ENCODE results near the gene TAF1B.

TAF1B gene

DNA sequence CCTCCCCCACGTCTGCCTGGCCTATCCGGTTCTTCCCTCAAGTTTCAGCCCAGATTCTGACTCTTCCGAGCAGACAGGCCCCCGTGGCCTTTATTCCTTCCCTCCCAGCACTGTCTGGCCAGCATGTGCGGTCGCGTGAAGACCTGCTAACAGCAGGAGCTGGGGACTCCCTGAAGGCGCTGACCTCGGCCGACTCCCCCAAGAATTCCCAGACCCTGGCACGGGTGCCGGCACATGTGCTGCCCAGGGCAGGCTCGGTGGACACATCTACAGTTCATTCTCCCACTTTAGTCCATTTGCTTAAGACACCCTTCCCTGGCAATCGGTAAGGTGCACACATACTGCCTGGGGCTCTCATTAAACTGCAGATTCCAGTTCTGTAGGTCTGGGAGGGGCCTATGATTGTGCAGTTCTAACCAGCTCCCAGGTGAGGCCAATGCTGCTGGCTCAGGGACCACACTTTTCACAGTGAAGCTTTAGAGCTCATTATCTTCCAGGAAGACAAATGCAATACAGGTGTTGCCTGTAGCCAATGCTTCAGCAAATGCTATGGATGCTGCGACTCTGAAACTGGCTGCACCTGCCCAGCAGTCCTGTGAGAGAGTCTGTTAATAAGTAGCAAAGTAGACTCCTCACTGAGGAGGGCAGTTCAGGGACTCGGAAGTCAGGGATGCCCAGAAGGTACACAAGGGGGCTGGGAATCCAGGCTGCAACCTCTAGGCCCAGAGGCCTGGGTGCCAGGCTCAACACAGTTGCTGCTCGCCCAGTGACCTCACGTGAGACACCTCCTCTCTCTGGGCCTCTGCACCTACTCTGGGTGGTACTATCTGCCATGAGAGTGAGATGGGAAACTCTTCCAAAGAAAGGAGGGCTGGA, 45.4 kb upstream of the TAF1B start:
- no peak overlapping the region for H3K4me3 ChIP-seq (replicated peaks; ENCODE audit: low read depth, low read length)
- TF ChIP-seq, protein P1, sequence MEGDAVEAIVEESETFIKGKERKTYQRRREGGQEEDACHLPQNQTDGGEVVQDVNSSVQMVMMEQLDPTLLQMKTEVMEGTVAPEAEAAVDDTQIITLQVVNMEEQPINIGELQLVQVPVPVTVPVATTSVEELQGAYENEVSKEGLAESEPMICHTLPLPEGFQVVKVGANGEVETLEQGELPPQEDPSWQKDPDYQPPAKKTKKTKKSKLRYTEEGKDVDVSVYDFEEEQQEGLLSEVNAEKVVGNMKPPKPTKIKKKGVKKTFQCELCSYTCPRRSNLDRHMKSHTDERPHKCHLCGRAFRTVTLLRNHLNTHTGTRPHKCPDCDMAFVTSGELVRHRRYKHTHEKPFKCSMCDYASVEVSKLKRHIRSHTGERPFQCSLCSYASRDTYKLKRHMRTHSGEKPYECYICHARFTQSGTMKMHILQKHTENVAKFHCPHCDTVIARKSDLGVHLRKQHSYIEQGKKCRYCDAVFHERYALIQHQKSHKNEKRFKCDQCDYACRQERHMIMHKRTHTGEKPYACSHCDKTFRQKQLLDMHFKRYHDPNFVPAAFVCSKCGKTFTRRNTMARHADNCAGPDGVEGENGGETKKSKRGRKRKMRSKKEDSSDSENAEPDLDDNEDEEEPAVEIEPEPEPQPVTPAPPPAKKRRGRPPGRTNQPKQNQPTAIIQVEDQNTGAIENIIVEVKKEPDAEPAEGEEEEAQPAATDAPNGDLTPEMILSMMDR (IDR thresholded peaks at IDR 0.05; ENCODE audit: low read length, missing control alignments) = no peak
- DNase-seq (ENCODE audit: low read depth) = no peak

DNA sequence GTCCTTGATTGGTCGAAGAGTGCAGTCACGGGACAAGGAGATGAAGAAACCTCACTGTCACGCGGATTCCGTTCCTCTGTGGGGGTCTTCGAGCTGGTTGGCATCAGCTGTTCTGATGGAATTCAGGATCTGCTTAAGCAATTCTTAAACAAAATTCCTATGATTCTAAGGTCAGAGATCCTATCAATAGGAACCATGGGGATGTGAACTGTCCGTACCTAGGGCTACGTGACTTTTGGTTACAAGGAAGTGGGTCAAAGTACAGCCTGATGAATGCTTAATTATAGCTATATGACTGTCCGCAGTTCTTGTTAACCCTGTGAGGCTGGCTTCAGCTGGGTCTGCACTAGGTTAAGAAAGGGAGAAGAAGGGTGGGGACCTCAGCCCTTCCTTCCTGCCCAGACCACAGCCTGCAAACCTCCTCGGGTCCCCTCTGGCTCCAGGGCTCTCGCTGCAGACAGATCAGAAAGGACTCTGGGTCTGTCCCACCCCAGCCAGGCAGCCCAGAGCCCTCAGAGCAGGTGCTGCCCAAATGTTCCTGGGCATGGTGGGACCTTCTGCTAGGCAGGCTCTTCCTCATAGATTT, 44.2 kb upstream of the TAF1B start:
- no peak overlapping the region for H3K4me3 ChIP-seq (replicated peaks; ENCODE audit: low read depth, low read length)
- TF ChIP-seq, protein P1 (IDR thresholded peaks at IDR 0.05; ENCODE audit: low read length, missing control alignments) = no peak
- no peak for DNase-seq (ENCODE audit: low read depth)

DNA sequence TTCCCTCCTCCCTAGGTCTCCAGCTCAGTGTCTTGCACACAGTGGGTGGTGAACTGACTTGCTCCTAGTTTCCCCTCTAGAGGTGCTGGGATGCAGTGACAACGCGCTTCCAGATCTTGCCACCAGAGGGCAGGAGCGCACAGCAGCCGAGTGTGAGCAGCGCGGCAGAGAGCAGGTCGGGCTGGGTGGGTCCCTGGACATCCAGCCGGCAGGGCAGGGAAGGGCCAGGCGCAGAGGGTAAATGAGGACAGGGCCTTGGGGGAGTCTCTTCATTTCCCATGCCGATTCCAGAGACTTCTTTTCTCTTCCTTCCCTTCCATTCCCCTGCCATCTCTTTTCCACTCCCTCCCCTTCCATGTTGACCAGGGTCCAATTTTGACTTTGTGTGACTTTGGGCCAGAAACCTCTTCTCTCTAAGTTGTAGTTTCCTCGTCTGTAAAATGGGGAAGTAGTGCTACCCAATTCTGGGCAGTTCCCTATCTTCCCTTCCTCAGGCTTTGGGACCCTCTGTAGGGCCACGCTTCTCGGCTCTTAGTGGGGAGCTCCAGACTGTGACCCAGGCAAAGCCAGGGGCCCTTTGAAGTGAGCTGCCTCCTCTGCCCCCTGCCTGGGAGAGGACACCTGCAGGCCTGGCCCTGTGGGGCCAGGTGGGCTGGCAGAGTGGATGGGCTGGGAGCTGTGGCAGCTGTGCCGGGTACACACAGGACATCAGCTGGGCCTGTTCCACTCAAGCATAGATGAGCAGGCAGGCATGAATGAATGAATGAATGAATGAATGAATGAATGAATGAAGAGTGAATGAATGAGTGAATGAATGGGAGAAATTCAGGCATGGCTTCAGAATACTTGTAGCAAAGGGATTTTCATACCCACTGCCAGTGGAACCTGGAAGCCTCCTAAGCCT, 43.3 kb upstream of the TAF1B start:
- DNase-seq (ENCODE audit: low read depth) = peak; percentile 79
- no peak overlapping the region for H3K4me3 ChIP-seq (replicated peaks; ENCODE audit: low read depth, low read length)
- TF ChIP-seq, protein P1 (IDR thresholded peaks at IDR 0.05; ENCODE audit: low read length, missing control alignments) = peak; percentile 98

DNA sequence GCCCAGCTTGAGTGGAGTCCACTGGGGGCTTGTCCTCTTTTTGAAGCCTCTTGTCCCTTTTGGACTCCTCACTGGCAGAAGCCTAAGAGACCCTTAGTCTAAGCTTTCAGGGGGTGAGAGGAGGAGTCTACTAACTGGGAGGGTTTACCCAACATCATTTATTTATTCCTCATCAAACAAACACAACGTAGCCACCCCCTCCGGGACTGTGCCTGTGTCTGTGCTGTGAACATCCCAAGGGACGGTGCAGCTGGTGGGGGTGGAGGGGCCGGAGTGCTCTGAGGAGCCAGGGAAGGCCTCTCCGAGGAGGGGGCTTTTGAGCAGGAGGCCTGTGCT, 42.7 kb upstream of the TAF1B start:
- H3K4me3 ChIP-seq (replicated peaks; ENCODE audit: low read depth, low read length) = no peak overlapping the region
- DNase-seq (ENCODE audit: low read depth) = no peak
- TF ChIP-seq, protein P1 (IDR thresholded peaks at IDR 0.05; ENCODE audit: low read length, missing control alignments) = no peak

DNA sequence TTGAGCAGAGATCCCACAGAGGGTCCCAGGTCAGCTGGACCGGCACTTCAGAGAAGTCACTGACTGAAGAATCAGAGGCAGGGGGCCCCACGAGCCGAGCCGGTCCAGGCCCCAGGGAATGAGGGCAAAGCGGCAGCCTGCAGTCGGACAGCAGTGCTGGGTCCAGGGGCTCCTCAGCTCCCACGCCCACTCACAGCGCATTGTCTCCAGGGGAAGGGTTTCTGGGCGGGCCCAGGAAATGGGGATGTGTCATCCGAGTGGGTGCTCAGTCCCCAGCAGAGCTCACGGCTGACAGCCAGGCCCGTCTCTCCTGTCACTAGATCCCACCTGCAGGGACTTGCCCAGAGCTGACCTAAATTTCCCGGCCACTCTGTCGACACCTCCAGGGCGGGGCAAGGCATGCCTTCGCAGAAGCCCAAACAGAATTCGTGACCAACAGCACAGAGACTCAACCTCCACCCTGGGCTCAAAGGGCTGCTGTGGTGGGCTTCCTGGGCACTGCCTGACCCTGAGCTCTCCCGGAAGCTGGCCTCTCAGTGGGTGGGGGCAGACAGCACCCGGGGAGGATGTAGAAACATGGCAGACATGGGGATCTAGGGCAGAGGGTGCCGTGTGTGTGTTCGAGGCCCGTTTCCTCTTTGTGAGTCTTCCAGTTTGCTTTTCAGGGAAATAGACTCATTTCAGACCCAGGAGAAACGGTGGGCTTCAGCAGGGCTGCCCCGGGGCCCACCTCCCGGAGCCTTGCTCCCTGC, 42.1 kb upstream of the TAF1B start:
- TF ChIP-seq, protein P1 (IDR thresholded peaks at IDR 0.05; ENCODE audit: low read length, missing control alignments) = no peak
- peak; percentile 35 for DNase-seq (ENCODE audit: low read depth)
- H3K4me3 ChIP-seq (replicated peaks; ENCODE audit: low read depth, low read length) = no peak overlapping the region

DNA sequence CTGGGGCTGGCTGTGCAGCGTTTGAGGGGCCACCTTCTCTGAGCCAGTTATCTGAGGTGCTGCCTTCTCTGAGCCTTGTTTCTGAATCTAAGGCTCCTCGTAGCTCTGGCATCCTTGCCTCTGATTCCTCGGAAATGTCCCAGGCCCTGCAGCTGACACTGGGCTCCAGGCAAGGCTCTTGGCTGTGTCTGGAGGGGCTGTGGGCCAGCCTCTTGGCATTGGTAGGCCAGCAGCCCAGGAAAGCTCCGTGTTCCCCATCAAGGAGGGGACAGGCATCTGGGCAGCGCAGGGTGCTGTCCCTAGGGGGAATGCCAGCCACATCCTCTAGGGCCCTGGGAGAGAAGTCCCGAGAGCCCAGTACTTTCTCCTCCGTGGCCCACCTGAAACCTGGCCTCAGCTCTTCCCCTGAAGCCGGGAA, 40.7 kb upstream of the TAF1B start:
- no peak for DNase-seq (ENCODE audit: low read depth)
- TF ChIP-seq, protein P1 (IDR thresholded peaks at IDR 0.05; ENCODE audit: low read length, missing control alignments) = no peak
- H3K4me3 ChIP-seq (replicated peaks; ENCODE audit: low read depth, low read length) = no peak overlapping the region
